DND-41 (cell line): Measurements from ENCODE around the gene TMEM150A.
A peak's percentile ranks its signal among the peaks of the same experiment; 100 is the strongest.
"Not testable (repeated sequence)": the region's sequence is repeated elsewhere in the genome, so short reads cannot be mapped to it uniquely, and the experiment has no call there.

Experiments used
- ATAC-seq: fragments of 200-7000 bp; cut with Tn5 transposase; 3 replicates; pipeline ENCODE4 v1.9.1; 2021; ENCODE audit warnings: low read depth; ENCODE audit not compliant: insufficient read depth
- DNase-seq: peaks from one replicate; pipeline ENCODE4 v3.0.0-alpha.2; 2020
- H2AFZ ChIP-seq: 2 replicates; pipeline ENCODE4 v1.6.0; 2012; ENCODE audit warnings: low read depth, low read length
- H3K27ac ChIP-seq: 2 replicates; pipeline ENCODE4 v1.5.1; 2012; ENCODE audit warnings: low read length, inconsistent platforms
- H3K27me3 ChIP-seq: fragments of 200-600 bp; sonication (generic); 2 replicates; pipeline ENCODE4 v1.6.0; 2012; ENCODE audit warnings: low read length, mild to moderate bottlenecking, inconsistent platforms; ENCODE audit not compliant: insufficient read depth, poor library complexity
- H3K36me3 ChIP-seq: 2 replicates; pipeline ENCODE4 v1.5.1; 2012; ENCODE audit warnings: low read length, inconsistent platforms; ENCODE audit not compliant: insufficient read depth
- H3K4me1 ChIP-seq: 2 replicates; pipeline ENCODE4 v1.5.1; 2012; ENCODE audit warnings: mild to moderate bottlenecking, low read length; ENCODE audit not compliant: insufficient read depth
- H3K4me2 ChIP-seq: 2 replicates; pipeline ENCODE4 v1.6.0; 2012; ENCODE audit warnings: mild to moderate bottlenecking, moderate library complexity, low read length, inconsistent platforms; ENCODE audit not compliant: insufficient read depth
- H3K4me3 ChIP-seq, 2 experiments: fragments of 200-600 bp in 1 of 2; shearing (Covaris generic) in 1 of 2; 2 replicates each; pipeline ENCODE4 v1.5.1; 2012 to 2016; ENCODE audit warnings: inconsistent platforms in 2 of 2, low read length in 2 of 2, mild to moderate bottlenecking in 2 of 2, low read depth in 1 of 2, moderate library complexity in 1 of 2
- H3K79me2 ChIP-seq: 2 replicates; pipeline ENCODE4 v1.6.0; 2012; ENCODE audit warnings: low read length, inconsistent platforms; ENCODE audit not compliant: insufficient read depth
- H3K9ac ChIP-seq: 2 replicates; pipeline ENCODE4 v1.6.0; 2012; ENCODE audit warnings: low read depth, mild to moderate bottlenecking, inconsistent platforms, low read length, moderate library complexity
- H3K9me3 ChIP-seq: 2 replicates; pipeline ENCODE4 v1.5.1; 2012; ENCODE audit warnings: low read length, moderate library complexity, mild to moderate bottlenecking, inconsistent platforms; ENCODE audit not compliant: insufficient read depth, severe bottlenecking
- H4K20me1 ChIP-seq: 2 replicates; pipeline ENCODE4 v1.6.0; 2012; ENCODE audit warnings: low read length; ENCODE audit not compliant: insufficient read depth
- CTCF ChIP-seq: IDR thresholded peaks from 2 replicates; pipeline ENCODE4 v1.5.1; 2012; ENCODE audit warnings: borderline replicate concordance, low read length, moderate library complexity, mild to moderate bottlenecking; ENCODE audit not compliant: poor library complexity, severe bottlenecking; ENCODE audit errors: extremely low read depth
- EZH2 ChIP-seq: IDR thresholded peaks from 3 replicates; pipeline ENCODE4 v1.6.1; 2012; ENCODE audit warnings: borderline replicate concordance, low read depth, mild to moderate bottlenecking, moderate library complexity, low read length, inconsistent platforms; ENCODE audit not compliant: severe bottlenecking

The TMEM150A gene

GRCh38 chr2:85605406-85606115, 3.1 kb upstream of the TMEM150A start:
- Histone ChIP-seq H4K20me1 (peaks cover 28% of the 10 kb centered on the region; the same call in 1 of the 2 replicates), H3K9me3 (no peaks in the 10 kb centered on the region), H3K27ac (no peak overlapping the region), H3K4me1 (peaks cover 26% of the 10 kb centered on the region), H3K4me3 (no peak overlapping the region), H3K27me3 (peaks cover 10% of the 10 kb centered on the region), H3K4me2 (no peak overlapping the region), H3K9ac (no peak overlapping the region), H3K36me3 (peaks cover 30% of the 10 kb centered on the region), H2AFZ (no peak overlapping the region), H3K79me2 (peaks cover 16% of the 10 kb centered on the region)
- DNase-seq (no peak), ATAC-seq (no peak)
- TF ChIP-seq CTCF = no peak
- no peak for TF ChIP-seq EZH2

GRCh38 chr2:85604568-85605339, 2.3 kb upstream of the TMEM150A start:
- ATAC-seq = no peak
- peaks cover 31% of the 10 kb centered on the region for H4K20me1 ChIP-seq

GRCh38 chr2:85604133-85604444, 1.6 kb upstream of the TMEM150A start:
- H3K9me3 ChIP-seq, H3K27me3 ChIP-seq, H3K4me3 ChIP-seq, H3K4me2 ChIP-seq, ATAC-seq, H2AFZ ChIP-seq, H3K9ac ChIP-seq, DNase-seq, H3K27ac ChIP-seq, H3K79me2 ChIP-seq: not testable (repeated sequence)
- Histone ChIP-seq H3K4me1 (peaks cover 19% of the 10 kb centered on the region), H4K20me1 (peaks cover 28% of the 10 kb centered on the region), H3K36me3 (peaks cover 19% of the 10 kb centered on the region)

More at GRCh38 chr2:85604568-85605339, 2.3 kb upstream of the TMEM150A start:
- DNase-seq = no peak
- Histone ChIP-seq H3K9ac (no peak overlapping the region), H3K4me2 (no peak overlapping the region), H3K79me2 (0 out of 2 replicates have a peak, but pooled peaks cover 9% of the 10 kb centered on the region), H3K4me3 (no peak overlapping the region), H3K36me3 (peaks cover 24% of the 10 kb centered on the region), H3K9me3 (no peaks in the 10 kb centered on the region), H3K27me3 (peaks cover 10% of the 10 kb centered on the region), H3K4me1 (peaks cover 19% of the 10 kb centered on the region), H2AFZ (no peak overlapping the region), H3K27ac (no peak overlapping the region)
- TF ChIP-seq CTCF (no peak), EZH2 (no peak)

- DNase-seq = no peak
- H3K4me3 ChIP-seq = peak overlapping the region in 1 of 2 experiments; percentile 57; a peak in 3 of 4 replicates
- no peak overlapping the region for H3K27ac ChIP-seq
- peaks cover 24% of the 10 kb centered on the region for H3K4me1 ChIP-seq
- H3K27me3 ChIP-seq = peaks cover 10% of the 10 kb centered on the region
- peaks cover 8% of the 10 kb centered on the region for H3K79me2 ChIP-seq
- TF ChIP-seq CTCF (no peak), EZH2 (no peak)
- H3K9ac ChIP-seq = peak overlapping the region; percentile 51; the same call in 1 of the 2 replicates
- no peaks in the 10 kb centered on the region for H3K9me3 ChIP-seq
- peak overlapping the region; percentile 68; the same call in 1 of the 2 replicates for H2AFZ ChIP-seq
- ATAC-seq = no peak
- peak overlapping the region; percentile 68 for H3K4me2 ChIP-seq
- peaks cover 16% of the 10 kb centered on the region for H3K36me3 ChIP-seq
- peaks cover 27% of the 10 kb centered on the region for H4K20me1 ChIP-seq
Observed at GRCh38 chr2:85601771-85602475, 575 bp downstream of the TMEM150A start.
